Stimulated activated CD4-positive, alpha-beta T cell treated with anti-CD3 and anti-CD28 coated beads, Interleukin-1b, Interleukin-23, amount 100 ng/mL, for 1 hour (primary cell): Measurements from ENCODE around the gene APOA4.
A peak's percentile ranks its signal among the peaks of the same experiment; 100 is the strongest.
"Not testable (repeated sequence)": the region's sequence is repeated elsewhere in the genome, so short reads cannot be mapped to it uniquely, and the experiment has no call there.

Experiments used
- DNase-seq, 2 donors: peaks; one replicate each; pipeline ENCODE4 v3.0.0-alpha.2; 2020; ENCODE audit warnings: low read depth in 2 of 2

APOA4 gene

DNA sequence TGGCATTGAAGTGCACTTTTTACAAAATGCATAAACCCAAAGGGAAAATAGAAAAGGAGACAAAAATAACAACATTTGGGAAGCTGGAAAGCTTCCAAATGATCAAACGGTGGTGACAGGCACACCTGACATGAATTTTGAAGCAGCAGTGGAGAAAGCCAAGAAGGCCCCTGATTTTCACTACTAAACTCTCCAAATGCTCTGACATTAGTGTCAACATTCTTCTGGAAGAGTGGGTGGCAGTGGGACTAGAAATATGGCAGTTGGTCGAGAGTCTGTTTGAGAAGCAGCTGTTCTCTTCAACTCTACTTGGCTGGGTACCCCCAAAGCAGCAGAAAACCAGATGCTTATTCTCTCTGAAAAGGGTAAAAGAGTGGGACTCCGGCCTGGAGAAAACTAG lies 19.1 kb downstream of the APOA4 start:
- no peak for DNase-seq

GRCh38 chr11:116801662-116802061 lies 21.4 kb downstream of the APOA4 start:
- not testable (repeated sequence) for DNase-seq

DNA sequence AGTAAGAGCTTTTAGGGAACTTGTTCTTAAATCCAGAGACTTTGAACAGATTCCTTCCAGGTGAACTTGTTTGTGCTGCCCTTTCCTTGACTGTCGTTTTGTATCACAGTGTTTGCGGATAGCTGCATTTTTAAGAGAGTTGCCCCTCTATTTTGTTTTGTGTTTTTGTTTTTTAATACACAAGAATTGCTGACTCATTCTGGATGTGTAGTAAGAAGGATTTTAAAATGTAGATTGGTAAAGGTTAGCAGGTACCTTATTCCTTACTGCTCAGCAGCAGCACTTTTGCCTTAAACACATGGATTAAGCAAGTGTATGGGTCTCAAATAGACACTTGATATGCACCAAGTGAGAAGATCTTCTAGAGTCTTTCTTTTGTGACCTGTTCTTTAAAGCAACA lies 22.5 kb downstream of the APOA4 start:
- DNase-seq: no peak

DNA sequence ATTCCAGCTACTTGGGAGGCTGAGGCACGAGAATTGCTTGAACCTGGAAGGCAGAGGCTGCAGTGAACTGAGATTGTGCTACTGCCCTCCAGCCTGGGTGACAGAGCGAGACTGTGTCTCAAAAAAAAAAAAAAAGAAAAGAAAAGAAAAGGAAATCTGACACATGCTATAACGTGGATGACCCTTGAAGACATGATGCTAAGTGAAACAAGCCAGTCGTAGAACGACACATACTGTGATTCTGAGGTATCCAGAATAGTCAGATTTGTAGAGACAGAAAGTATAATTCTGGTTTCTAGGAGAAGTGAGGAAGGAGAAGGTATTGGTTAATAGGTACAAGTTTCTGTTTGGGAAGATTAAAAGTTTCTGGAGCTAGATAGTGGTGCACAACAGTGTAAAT lies 24.7 kb downstream of the APOA4 start:
- DNase-seq: no peak

DNA sequence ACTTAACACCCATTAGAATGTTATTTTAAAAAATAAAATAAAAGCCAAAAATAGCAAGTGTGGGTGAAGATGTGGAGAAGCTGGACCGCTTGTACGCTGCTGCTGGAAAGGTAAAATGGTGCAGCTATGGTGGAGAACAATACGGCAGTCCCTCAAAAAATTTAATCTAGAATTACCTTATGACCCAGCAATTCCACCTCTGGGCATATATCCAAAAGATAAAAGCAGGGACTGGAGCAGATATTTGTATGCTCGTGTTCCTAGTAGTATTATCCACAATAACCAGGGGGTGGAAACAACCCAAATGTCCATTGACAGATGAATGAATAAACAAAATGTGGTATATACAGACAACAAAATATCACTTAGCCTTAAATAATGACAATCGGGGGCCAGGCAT lies 25.3 kb downstream of the APOA4 start:
- DNase-seq: no peak

GRCh38 chr11:116796548-116796947 lies 26.6 kb downstream of the APOA4 start:
- DNase-seq: no peak

GRCh38 chr11:116794851-116795250 lies 28.3 kb downstream of the APOA4 start:
- no peak for DNase-seq

DNA sequence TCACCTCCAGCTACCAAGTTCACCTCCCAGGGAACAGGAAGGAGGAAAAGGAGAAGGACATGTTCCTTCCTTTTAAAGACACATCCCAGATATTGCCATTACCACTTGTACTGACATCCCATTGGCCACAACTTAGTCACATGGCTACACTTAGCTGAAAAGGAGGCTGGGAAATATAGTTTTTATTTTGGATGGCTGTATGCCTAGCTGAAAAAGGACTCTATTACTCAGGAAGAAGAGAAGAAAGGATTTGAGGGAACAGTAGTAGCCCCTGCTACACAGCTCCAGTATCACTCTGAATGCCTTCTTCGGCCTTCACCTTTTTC lies 29.4 kb downstream of the APOA4 start:
- DNase-seq: no peak

- no peak for DNase-seq
Measured at GRCh38 chr11:116792869-116793771, 30.0 kb downstream of the APOA4 start.

- no peak for DNase-seq
Measured at GRCh38 chr11:116792144-116792868, 30.8 kb downstream of the APOA4 start.

DNA sequence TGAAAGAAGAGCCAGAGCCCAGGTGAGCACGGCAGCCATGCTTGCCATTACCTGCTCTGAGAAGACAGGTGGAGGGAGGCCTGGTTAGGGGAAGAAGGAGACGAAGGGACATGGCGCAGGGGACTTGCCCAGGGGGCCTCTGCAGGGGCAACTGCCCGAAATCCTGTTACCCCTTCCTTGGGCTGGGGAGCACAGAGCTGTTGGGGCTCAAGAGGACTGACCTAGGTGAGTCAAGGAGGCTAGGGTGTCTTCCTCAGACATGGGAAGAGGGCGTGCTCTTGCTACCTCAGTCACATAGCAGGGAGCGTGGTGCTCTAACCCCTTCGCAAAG lies 31.3 kb downstream of the APOA4 start, which contains the start of gene APOA5:
TSS of gene APOA5 (minus strand) at position 67 of the 331 bp plus-strand sequence. CDS start at position 48, 19 bp downstream.
- no peak for DNase-seq

GRCh38 chr11:116791002-116791812 lies 31.9 kb downstream of the APOA4 start:
- DNase-seq: peak; percentile 33 to 61

- no peak for DNase-seq
Measured at GRCh38 chr11:116790167-116791001, 32.7 kb downstream of the APOA4 start.

GRCh38 chr11:116788975-116789374 lies 34.1 kb downstream of the APOA4 start:
- DNase-seq: no peak

DNA sequence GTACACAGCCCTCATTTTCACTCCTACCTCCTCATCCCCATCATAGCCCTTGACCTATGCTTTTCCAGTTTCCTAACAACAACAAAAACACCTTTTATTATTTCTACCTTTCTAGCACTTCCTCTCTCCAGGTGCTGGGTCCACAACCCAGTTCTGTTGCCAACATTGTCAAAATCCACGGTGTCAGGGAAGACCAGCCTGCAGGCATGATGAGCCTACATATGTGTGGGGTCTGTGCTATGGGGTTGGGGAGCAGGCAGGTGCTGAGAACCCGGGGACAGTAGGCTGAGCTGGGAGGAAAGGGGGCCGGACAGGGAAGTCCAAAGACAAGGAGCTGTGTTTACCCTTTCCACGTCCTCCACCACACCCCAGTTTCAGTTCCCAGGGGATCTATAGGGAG lies 34.6 kb downstream of the APOA4 start:
- DNase-seq: no peak

- DNase-seq: peak; percentile 58 to 70
Measured at GRCh38 chr11:116787786-116788486, 35.2 kb downstream of the APOA4 start, which contains the start of gene ZPR1. TSS of gene ZPR1 (minus strand) at chr11:116788023. CDS start at chr11:116787990, 33 bp downstream.

- DNase-seq: no peak
Measured at GRCh38 chr11:116787436-116787785, 35.7 kb downstream of the APOA4 start.

DNA sequence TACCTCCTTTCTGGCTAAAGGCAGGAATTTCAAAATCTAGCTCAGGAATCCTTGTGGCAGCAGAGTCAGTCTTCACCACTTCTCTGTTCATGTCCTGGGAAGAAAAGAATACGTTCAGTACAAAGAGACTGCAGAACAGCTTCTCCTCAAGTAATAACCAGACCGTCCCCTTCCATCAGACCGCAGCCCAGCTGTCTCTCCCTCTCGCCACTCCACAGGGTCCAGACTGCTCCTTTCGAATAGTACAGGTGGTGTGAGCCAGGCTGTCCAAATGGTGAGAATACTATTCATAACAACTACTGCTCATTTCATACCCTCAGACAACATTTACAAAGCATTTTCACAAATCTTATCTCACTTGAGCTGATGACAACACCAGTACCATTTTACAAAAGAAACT lies 36.1 kb downstream of the APOA4 start:
- DNase-seq: no peak

GRCh38 chr11:116786326-116786725 lies 36.8 kb downstream of the APOA4 start:
- DNase-seq: no peak

GRCh38 chr11:116782728-116783127 lies 40.4 kb downstream of the APOA4 start:
- DNase-seq: no peak

DNA sequence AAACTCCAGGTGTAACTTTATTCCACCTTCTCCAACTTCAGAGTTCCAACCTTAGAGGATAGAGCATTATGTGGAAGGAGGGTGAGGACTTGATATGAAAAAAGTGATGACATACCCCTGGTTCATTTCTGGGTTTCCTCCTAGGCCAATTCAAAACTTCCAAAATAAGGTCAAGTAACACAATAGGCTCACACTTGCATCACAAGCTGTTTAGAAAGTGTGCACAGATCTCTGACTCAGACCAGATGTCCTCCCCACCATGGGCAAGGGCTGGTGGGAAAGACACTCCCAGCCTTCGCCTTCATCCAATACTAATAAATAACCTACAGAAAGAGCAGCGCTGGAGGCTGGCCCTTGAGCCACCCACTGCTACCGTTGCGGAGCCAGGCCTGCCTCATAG lies 44.5 kb downstream of the APOA4 start:
- DNase-seq: no peak
